GM19372 (cell line): ENCODE results near the gene A3GALT2.

Experiments used
- ATAC-seq: cut with Tn5 transposase; IDR thresholded peaks from one replicate; pipeline ENCODE4 v1.9.1; 2021; ENCODE audit warnings: mild to moderate bottlenecking, low read depth, moderate library complexity; ENCODE audit not compliant: unreplicated experiment

The A3GALT2 gene

GRCh38 chr1:33334081-33334552 is 13.2 kb upstream of the A3GALT2 start:
- ATAC-seq = no peak

- no peak for ATAC-seq
These were observed 12.0 kb upstream of the A3GALT2 start for GRCh38 chr1:33332881-33333280.

GRCh38 chr1:33332357-33332789 is 11.5 kb upstream of the A3GALT2 start:
- no peak for ATAC-seq

GRCh38 chr1:33331444-33332356 is 10.8 kb upstream of the A3GALT2 start:
- no peak for ATAC-seq

- ATAC-seq = no peak
These were observed 10.0 kb upstream of the A3GALT2 start for GRCh38 chr1:33330906-33331305.

GRCh38 chr1:33330361-33330890 is 9.5 kb upstream of the A3GALT2 start:
- ATAC-seq = no peak

GRCh38 chr1:33329600-33330305 is 8.9 kb upstream of the A3GALT2 start:
- ATAC-seq = no peak

- ATAC-seq = no peak
These were observed 7.9 kb upstream of the A3GALT2 start for GRCh38 chr1:33328817-33329216.

GRCh38 chr1:33327587-33328325 is 6.9 kb upstream of the A3GALT2 start:
- no peak for ATAC-seq

GRCh38 chr1:33326785-33327184 is 5.9 kb upstream of the A3GALT2 start:
- ATAC-seq = no peak

- ATAC-seq = no peak
These were observed 4.0 kb upstream of the A3GALT2 start for GRCh38 chr1:33324677-33325575.

GRCh38 chr1:33323663-33324477 is 3.0 kb upstream of the A3GALT2 start:
- no peak for ATAC-seq

- ATAC-seq = no peak
These were observed 2.1 kb upstream of the A3GALT2 start for GRCh38 chr1:33322870-33323585.

GRCh38 chr1:33322109-33322508 is 1.2 kb upstream of the A3GALT2 start:
- ATAC-seq = no peak

- ATAC-seq = no peak
These were observed 280 bp upstream of the A3GALT2 start for GRCh38 chr1:33321178-33321577.

- ATAC-seq = no peak
These were observed 814 bp downstream of the A3GALT2 start for GRCh38 chr1:33319949-33320618.

- no peak for ATAC-seq
These were observed 1.5 kb downstream of the A3GALT2 start for GRCh38 chr1:33319186-33319948.
